Amniotic epithelial cell (primary cell): ENCODE results near the gene RPAP2.
"Not testable (repeated sequence)": the region's sequence is repeated elsewhere in the genome, so short reads cannot be mapped to it uniquely, and the experiment has no call there.

Experiments used
- DNase-seq: peaks from one replicate; pipeline ENCODE4 v3.0.0-alpha.2; 2010; ENCODE audit warnings: low read depth

The RPAP2 gene

DNA sequence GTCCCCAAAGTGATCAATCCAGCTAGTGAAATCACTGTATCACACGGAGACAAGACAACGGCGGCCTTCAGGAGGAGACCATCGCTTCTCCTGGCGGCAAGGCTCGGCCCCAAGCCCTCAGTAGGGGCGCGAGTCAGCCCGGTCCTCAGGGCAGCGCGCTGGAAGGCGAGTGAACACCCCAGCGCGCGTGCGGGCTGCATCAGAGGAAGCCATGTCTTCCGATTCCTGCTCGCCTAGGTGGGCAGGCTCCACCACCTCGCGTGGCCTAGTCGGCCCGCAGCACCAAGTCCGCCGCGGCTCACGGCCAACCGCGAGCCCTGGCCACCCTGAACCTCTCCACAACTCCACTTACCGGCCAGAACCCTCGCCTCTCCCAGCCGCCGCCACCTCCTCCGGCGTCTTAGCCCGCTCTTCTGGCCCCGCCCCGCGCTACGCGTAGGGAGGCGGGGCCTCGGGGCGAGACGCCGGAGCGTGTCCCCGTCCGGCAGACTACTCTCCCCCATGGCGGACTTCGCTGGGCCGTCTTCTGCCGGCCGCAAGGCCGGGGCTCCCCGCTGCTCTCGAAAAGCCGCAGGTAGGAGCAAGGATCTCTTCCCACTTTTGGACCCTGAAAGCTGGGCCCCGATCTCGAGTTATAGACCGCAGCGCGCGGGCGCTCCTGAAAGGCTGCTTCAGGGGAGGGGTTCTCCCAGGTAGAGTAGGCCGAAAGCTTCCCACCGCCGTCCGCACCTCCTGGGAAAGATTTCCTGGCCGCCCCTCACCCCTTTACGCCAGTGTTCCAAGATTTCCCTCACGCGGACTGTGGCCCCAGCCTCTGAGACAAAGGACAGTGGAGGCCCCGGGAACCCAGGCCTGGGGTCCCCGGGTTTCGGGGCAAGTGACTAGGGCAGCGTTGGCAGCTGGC, at the start of gene RPAP2, which contains the start of gene GLMN:
Gene RPAP2, plus strand, starts transcription at position 487 of the 904 bp plus-strand sequence. Its CDS starts 15 bp downstream, at position 502.
Gene GLMN, minus strand, starts transcription at position 415 of the 904 bp plus-strand sequence. CDS start 988 bp downstream, outside the sequence.
- peak; percentile 78 for DNase-seq

DNA sequence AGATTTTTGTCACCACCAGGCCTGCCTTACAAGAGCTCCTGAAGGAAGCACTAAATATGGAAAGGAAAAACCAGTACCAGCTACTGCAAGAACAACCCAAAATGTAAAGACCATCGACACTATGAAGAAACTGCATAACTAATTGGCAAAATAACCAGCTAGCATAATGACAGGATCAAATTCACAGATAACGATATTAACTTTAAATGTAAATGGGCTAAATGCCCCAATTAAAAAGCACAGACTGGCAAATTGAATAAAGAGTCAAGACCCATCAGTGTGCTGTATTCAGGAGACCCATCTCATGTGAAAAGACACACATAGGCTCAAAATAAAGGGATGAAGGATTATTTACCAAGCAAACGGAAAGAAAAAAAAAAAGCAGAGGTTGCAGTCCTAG, 44.1 kb upstream of the RPAP2 start:
- not testable (repeated sequence) for DNase-seq

DNA sequence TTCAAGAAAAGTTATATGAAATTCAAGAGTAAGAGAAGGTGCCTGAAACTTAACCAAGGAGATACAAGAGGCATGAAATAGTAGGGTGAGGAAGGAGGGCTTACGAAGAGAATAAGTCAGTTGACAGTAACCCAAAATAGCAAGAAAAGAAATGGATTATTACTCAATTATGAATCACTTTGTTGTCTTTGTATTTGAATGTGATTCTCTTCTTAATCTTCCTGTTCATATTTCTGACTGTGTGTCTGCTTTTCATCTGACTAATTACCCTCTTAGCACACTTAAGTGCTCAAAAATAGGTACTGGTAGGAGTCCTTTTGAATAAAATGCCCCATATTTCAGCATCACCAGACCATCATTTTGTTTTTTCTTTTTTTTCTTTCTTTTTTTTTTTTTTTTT, 39.5 kb upstream of the RPAP2 start:
- peak; percentile 10 for DNase-seq

- DNase-seq = no peak
Observed at GRCh38 chr1:92262516-92262915, 36.3 kb upstream of the RPAP2 start.

GRCh38 chr1:92273039-92273438, 25.8 kb upstream of the RPAP2 start:
- no peak for DNase-seq

GRCh38 chr1:92274939-92275338, 23.9 kb upstream of the RPAP2 start:
- peak; percentile 29 for DNase-seq

GRCh38 chr1:92276082-92276481, 22.8 kb upstream of the RPAP2 start:
- no peak for DNase-seq

DNA sequence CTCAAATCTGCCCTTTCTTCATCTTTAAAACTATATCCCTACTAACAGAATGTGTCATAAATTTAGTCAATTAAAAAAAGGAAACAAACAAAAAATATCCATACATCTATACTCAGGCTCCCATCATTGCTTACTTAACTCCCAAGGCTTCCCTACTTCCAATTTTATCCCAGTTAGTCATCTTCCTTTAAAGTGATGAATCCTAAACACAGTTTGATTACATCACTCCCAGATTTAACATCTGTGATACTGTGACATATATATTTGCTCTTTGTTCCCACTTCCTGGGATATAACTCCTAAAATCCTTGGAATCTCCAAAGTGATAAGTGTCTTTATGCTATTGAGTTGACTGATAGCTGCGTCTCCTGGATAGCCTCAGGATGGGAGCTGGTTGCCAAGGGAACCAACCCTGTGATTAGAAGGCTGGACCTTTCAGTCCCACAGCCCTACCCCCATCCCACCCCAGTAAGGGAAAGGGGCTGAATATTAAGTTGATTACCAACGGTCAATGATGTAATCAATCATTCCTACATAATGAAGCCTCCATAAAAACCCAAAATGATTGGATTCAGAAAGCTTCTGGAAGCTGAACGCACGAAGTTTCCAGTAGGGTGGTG, 21.6 kb upstream of the RPAP2 start:
- peak; percentile 41 for DNase-seq

- DNase-seq = not testable (repeated sequence)
Observed at GRCh38 chr1:92279781-92280180, 19.1 kb upstream of the RPAP2 start.

DNA sequence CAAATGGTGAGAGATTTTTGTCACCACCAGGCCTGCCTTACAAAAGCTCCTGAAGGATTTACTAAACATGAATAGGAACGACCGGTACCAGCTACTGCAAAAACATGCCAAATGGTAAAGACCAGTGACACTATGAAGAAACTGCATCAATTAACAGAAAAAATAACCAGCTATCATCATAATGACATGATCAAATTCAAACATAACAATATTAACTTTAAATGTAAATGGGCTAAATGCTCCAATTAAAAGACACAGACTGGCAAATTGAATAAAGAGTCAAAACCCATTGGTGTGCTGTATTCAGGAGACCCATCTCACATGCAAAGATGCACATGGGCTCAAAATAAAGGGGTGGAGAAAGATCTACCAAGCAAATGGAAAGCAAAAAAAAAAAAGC, 17.4 kb upstream of the RPAP2 start:
- not testable (repeated sequence) for DNase-seq

- DNase-seq = peak; percentile 70
Observed at GRCh38 chr1:92291372-92291999, 7.4 kb upstream of the RPAP2 start.

DNA sequence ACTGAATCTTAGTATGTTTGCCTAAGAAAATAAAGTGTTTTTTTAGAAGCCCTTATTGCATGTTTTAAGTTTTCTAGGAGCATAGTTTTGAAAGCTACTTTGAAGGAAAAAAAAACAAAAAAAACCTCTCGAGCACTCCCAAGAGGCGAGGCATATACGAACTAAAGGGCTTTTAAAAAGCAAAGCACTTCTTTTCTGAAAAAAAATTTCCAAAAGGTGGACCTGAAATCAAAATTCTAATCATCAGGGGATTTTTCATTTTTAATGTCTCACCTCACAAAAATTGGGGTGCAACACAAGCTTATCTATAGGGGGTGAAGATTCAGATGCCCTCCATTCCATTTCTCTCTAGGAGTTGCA, 666 bp upstream of the RPAP2 start:
- DNase-seq = no peak

GRCh38 chr1:92299477-92300150, 755 bp downstream of the RPAP2 start:
- DNase-seq = no peak

DNA sequence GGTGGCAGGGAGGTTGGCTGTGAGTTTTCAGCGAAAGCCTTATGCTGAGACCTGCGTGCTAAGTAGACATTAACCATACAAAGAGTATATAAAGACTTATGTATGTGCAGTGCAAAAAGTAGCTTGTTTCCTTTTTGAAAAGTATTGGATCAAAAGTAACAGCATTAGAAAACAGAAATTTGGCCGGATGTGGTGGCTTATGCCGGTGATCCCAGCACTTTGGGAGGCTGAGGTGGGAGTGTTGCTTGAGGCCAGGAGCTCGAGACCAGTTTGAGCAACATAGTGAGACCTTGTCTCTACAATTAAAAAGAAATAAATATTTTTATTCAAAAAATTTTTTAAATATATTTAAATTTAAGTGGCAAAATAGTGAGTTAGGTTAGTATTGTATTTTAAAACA, 2.2 kb downstream of the RPAP2 start:
- no peak for DNase-seq

DNA sequence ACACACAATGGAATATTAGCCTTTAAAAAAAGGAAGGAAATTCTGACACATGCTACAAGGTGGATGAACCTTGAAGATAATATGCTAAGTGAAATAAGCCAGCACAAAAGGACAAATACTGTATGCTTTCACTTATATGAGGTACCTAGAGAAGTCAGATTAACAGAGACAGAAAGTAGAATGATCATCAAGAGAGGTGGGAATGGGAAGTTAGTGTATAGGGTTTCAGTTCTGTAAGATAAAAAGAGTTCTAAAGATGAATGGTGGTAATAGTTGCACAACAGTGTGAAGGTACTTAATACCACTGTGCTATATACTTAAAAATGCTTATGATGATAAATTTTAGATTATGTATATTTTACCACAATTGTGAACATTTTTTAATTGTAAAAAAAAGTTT, 7.2 kb downstream of the RPAP2 start:
- DNase-seq = no peak

- DNase-seq = no peak
Observed at GRCh38 chr1:92307980-92308379, 9.1 kb downstream of the RPAP2 start.

GRCh38 chr1:92310185-92310597, 11.3 kb downstream of the RPAP2 start:
- no peak for DNase-seq

DNA sequence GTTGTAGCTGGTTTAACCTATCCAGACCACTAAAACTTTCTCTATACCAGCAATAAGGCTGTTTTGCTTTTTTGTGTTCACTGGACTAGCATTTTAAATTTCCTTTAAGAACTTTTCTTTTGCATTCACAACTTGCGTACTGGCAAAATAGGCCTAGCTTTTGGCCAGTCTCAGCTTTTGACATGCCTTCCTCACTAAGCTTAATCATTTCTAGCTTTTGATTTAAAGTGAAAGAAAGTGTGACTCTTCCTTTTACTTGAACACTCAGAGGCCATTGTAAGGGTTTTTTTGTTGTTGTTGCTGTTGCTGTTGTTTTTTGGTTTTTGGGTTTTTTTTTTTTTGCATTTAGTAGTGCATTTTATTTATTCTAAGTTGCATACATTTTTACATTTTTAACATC, 15.2 kb downstream of the RPAP2 start:
- DNase-seq = no peak

DNA sequence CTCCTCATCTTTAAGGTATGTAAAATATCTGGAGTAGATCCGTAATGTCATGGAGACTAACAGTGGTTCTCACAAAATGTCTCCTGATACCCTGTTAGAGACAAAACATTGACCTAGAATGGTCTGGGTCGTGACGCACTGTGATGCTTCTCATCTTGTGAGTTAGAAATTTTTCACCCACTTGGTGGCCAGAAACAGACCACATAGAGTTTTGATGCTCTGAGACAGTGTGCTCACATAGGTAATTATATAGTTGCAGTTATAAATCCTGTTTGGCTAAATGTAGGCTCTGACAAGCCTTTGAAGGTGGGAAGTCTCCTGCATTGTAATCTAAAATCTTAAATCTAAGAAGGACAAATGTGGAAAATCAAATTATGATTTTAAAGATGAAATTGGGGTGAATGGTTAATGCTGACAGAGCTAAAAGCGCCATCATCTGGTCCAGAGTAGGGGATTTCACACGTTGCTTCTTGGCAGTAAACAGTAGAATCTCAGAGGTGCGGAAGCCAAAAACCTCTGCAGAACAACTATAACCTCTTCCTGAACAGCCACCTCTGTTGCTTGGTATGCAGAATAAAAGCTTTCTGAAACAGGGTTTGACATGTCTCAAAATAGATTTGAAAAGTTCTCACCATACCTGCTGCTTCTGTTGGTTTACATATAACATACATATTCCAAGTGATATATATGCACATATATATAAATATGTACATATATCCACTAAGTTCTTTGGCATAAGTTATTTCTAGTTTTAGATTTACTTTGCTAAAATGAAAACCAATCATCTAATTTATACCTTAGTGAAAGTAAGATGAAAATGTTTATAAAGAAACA, 17.1 kb downstream of the RPAP2 start:
- DNase-seq = no peak

DNA sequence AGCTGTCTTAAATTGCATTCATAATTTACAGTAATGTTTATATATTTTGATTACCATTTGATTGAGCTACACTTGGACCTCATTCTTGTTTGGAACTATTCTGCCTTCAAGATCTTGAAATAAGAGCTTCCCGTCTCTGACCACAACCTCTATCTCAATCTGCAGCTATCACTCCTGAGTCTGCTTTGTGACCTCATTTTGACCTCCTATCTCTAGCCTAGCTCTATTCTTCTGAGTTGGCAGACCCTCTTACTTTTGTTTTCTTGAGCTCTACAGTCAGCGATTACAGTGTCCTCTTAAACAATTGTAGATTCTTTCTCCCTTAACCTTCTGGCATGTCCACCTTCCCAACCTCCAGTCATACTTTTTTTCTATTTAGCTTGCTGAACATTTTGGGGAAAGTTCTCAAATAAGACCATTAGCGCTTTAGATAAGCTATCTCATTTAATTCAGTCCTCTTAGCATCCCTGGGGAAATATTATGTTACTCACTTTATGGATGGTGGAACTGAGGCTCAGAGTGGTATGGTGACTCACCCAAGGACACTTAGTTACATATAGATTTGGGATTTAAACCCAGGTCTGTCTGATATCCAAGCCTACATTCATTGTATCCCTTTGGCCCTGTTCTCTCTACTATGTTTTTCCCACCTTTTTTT, 19.1 kb downstream of the RPAP2 start:
- DNase-seq = peak; percentile 62
